H1 (cell line): ENCODE measurements around the gene SAG. TPM values are rescaled to one million over a fixed set of nuclear protein-coding genes. Genes with fewer than 3 reads are reported as not detected.

Source experiments
- BRCA1 ChIP-seq: IDR thresholded peaks from 2 replicates; pipeline ENCODE4 v1.6.1; 2012; ENCODE audit warnings: low read depth, low read length, improper control_type of control experiment
- HDAC6 ChIP-seq: IDR thresholded peaks from one replicate; pipeline ENCODE4 v1.7.1; 2012; ENCODE audit warnings: low read depth, mild to moderate bottlenecking, inconsistent platforms, low read length, moderate library complexity
- KDM1A ChIP-seq: fragments of 200-600, 300-600 bp; sonication (generic); IDR thresholded peaks from 2 replicates; pipeline ENCODE4 v1.7.1; 2016; ENCODE audit warnings: mild to moderate bottlenecking, low read length, borderline replicate concordance
- NANOG ChIP-seq: IDR thresholded peaks from 2 replicates; pipeline ENCODE4 v1.6.1; 2011; ENCODE audit warnings: low read length, low read depth, mild to moderate bottlenecking, inconsistent platforms; ENCODE audit not compliant: insufficient read depth, poor library complexity, severe bottlenecking
- POLR2AphosphoS5 ChIP-seq: IDR thresholded peaks from 2 replicates; pipeline ENCODE4 v1.6.1; 2011; ENCODE audit warnings: low read depth, low read length
- SIX5 ChIP-seq: IDR thresholded peaks from 2 replicates; pipeline ENCODE4 v1.6.1; 2011; ENCODE audit warnings: mild to moderate bottlenecking, low read depth, low read length
- SP4 ChIP-seq: IDR thresholded peaks from 2 replicates; pipeline ENCODE4 v1.6.1; 2012; ENCODE audit warnings: low read length, inconsistent platforms
- ZNF274 ChIP-seq: IDR thresholded peaks from 2 replicates; pipeline ENCODE4 v1.7.0; 2012; ENCODE audit warnings: low read length, borderline replicate concordance; ENCODE audit errors: extremely low read depth
- polyA plus RNA-seq, 7 experiments: library from polyadenylated mRNA; depleted of rRNA in 3 of 7; stranded (reverse) in 5 of 7; unstranded in 2 of 7; fragments of >200 nt in 5 of 7; fragments of 200-250 nt in 2 of 7; gene quantifications; 1 replicate in 5 of 7; 2 replicates in 1 of 7; 4 replicates in 1 of 7; pipeline versions ENCODE4 v1.2.1 to v1.2.3, GENCODE V29; 2011 to 2013; ENCODE audit warnings: missing spikeins in 2 of 7, mixed read lengths in 2 of 7
- total RNA-seq: library from RNA; stranded (reverse); fragmentation: NEBNext Ultra II Directional; extraction: Animal tissue kit (Norgen Biotek cat#: 25700); gene quantifications from 2 replicates; pipeline ENCODE4 v1.2.1, GENCODE V29; 2021
- TF ChIP-seq, protein P1 (sequence below): fragments of 300-600 bp; sonication (generic); IDR thresholded peaks from 2 replicates; pipeline ENCODE4 v1.7.1; 2012; ENCODE audit warnings: low read length, moderate library complexity, mild to moderate bottlenecking, inconsistent platforms; ENCODE audit not compliant: insufficient replicate concordance
- TF ChIP-seq, protein P2 (sequence below): IDR thresholded peaks from 2 replicates; pipeline ENCODE4 v1.6.1; 2012; ENCODE audit warnings: low read length, inconsistent platforms

Gene SAG
- total and polyA plus RNA-seq, 2 of the 8 experiments (the other 6 are each of a cell fraction or from before 2014, with no cell fraction given) = not detected

DNA sequence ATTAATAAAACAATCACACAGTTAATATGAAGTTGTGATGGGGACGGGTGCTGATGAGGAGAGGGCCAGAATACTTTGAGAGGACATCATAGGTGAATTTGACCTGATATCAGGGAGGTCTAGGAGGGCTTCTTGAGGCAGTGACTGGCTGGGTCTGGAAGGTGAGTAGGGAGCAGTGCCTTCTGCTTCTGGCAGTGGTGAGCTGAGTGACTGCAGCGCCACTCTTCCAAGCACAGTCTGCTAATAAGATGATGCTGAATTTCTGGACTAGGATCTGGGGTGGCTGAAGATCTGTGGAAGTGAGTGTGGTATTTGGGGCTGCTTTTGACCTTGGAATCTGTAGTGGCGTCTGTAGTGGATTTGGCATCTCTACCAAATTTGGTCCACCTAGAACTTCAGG is 52.2 kb downstream of the SAG start (continued):
- TF ChIP-seq, protein P1, sequence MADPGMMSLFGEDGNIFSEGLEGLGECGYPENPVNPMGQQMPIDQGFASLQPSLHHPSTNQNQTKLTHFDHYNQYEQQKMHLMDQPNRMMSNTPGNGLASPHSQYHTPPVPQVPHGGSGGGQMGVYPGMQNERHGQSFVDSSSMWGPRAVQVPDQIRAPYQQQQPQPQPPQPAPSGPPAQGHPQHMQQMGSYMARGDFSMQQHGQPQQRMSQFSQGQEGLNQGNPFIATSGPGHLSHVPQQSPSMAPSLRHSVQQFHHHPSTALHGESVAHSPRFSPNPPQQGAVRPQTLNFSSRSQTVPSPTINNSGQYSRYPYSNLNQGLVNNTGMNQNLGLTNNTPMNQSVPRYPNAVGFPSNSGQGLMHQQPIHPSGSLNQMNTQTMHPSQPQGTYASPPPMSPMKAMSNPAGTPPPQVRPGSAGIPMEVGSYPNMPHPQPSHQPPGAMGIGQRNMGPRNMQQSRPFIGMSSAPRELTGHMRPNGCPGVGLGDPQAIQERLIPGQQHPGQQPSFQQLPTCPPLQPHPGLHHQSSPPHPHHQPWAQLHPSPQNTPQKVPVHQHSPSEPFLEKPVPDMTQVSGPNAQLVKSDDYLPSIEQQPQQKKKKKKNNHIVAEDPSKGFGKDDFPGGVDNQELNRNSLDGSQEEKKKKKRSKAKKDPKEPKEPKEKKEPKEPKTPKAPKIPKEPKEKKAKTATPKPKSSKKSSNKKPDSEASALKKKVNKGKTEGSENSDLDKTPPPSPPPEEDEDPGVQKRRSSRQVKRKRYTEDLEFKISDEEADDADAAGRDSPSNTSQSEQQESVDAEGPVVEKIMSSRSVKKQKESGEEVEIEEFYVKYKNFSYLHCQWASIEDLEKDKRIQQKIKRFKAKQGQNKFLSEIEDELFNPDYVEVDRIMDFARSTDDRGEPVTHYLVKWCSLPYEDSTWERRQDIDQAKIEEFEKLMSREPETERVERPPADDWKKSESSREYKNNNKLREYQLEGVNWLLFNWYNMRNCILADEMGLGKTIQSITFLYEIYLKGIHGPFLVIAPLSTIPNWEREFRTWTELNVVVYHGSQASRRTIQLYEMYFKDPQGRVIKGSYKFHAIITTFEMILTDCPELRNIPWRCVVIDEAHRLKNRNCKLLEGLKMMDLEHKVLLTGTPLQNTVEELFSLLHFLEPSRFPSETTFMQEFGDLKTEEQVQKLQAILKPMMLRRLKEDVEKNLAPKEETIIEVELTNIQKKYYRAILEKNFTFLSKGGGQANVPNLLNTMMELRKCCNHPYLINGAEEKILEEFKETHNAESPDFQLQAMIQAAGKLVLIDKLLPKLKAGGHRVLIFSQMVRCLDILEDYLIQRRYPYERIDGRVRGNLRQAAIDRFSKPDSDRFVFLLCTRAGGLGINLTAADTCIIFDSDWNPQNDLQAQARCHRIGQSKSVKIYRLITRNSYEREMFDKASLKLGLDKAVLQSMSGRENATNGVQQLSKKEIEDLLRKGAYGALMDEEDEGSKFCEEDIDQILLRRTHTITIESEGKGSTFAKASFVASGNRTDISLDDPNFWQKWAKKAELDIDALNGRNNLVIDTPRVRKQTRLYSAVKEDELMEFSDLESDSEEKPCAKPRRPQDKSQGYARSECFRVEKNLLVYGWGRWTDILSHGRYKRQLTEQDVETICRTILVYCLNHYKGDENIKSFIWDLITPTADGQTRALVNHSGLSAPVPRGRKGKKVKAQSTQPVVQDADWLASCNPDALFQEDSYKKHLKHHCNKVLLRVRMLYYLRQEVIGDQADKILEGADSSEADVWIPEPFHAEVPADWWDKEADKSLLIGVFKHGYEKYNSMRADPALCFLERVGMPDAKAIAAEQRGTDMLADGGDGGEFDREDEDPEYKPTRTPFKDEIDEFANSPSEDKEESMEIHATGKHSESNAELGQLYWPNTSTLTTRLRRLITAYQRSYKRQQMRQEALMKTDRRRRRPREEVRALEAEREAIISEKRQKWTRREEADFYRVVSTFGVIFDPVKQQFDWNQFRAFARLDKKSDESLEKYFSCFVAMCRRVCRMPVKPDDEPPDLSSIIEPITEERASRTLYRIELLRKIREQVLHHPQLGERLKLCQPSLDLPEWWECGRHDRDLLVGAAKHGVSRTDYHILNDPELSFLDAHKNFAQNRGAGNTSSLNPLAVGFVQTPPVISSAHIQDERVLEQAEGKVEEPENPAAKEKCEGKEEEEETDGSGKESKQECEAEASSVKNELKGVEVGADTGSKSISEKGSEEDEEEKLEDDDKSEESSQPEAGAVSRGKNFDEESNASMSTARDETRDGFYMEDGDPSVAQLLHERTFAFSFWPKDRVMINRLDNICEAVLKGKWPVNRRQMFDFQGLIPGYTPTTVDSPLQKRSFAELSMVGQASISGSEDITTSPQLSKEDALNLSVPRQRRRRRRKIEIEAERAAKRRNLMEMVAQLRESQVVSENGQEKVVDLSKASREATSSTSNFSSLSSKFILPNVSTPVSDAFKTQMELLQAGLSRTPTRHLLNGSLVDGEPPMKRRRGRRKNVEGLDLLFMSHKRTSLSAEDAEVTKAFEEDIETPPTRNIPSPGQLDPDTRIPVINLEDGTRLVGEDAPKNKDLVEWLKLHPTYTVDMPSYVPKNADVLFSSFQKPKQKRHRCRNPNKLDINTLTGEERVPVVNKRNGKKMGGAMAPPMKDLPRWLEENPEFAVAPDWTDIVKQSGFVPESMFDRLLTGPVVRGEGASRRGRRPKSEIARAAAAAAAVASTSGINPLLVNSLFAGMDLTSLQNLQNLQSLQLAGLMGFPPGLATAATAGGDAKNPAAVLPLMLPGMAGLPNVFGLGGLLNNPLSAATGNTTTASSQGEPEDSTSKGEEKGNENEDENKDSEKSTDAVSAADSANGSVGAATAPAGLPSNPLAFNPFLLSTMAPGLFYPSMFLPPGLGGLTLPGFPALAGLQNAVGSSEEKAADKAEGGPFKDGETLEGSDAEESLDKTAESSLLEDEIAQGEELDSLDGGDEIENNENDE = no peak
- no peak for TF ChIP-seq ZNF274
- TF ChIP-seq BRCA1 = no peak
- TF ChIP-seq SIX5 = no peak
- no peak for TF ChIP-seq HDAC6
- no peak for TF ChIP-seq NANOG
- TF ChIP-seq SP4 = no peak
- TF ChIP-seq POLR2AphosphoS5 = no peak
- TF ChIP-seq KDM1A = no peak
- TF ChIP-seq, protein P2, sequence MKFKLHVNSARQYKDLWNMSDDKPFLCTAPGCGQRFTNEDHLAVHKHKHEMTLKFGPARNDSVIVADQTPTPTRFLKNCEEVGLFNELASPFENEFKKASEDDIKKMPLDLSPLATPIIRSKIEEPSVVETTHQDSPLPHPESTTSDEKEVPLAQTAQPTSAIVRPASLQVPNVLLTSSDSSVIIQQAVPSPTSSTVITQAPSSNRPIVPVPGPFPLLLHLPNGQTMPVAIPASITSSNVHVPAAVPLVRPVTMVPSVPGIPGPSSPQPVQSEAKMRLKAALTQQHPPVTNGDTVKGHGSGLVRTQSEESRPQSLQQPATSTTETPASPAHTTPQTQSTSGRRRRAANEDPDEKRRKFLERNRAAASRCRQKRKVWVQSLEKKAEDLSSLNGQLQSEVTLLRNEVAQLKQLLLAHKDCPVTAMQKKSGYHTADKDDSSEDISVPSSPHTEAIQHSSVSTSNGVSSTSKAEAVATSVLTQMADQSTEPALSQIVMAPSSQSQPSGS = no peak
- TF ChIP-seq, all 59 proteins: peak for 0
